K562 (cell line): Measurements from ENCODE around the gene PSRC1. TPM values are rescaled to one million over a fixed set of nuclear protein-coding genes. Genes with fewer than 3 reads are reported as not detected.

Experiments used
- ATAC-seq: fragments of 200-7000 bp; cut with Tn5 transposase; 3 replicates; pipeline ENCODE4 v1.9.1; 2020; ENCODE audit warnings: moderate library complexity
- BruUV-seq: library from RNA; stranded (reverse); fragments of 400-500 nt; replicated peaks from 2 replicates; lab custom pipeline; 2021; lab: Mats Ljungman, UMichigan
- CTCF ChIA-PET: fragments of 300-600 bp; formaldehyde crosslinking; extraction: SDS; loops from one replicate; lab custom pipeline; 2021; ENCODE audit warnings: low intra/inter-chr PET ratio; lab: Yijun Ruan, JAX
- POLR2A ChIA-PET: fragments of 300-600, 350-650 bp; sonication (Branson Sonifier 250); formaldehyde crosslinking; extraction: SDS; loops from one replicate; lab custom pipeline; 2021; ENCODE audit warnings: antibody characterized with exemption, inconsistent platforms; lab: Yijun Ruan, JAX
- DNase-seq, 4 experiments: peaks; one replicate each; pipeline versions ENCODE4 v3.0.0 to v3.0.0-alpha.2; 2011 to 2018; ENCODE audit warnings: low spot score in 3 of 4, mixed read lengths in 3 of 4; ENCODE audit errors: extremely low read depth in 1 of 4
- FAIRE-seq: peaks from 2 replicates; lab custom pipeline; 2011; peaks lifted over from hg19 to GRCh38; lab: Jason Lieb, UNC
- H2AFZ ChIP-seq: 2 replicates; pipeline ENCODE4 v1.6.0; 2011; ENCODE audit warnings: low read depth, low read length, control low read depth, inconsistent platforms
- H3K27ac ChIP-seq: fragments of 200-600 bp; 3 replicates; pipeline ENCODE4 v1.8.0; 2011; ENCODE audit warnings: low read depth, mild to moderate bottlenecking, control low read depth, inconsistent platforms, low read length, moderate library complexity, mixed read lengths; ENCODE audit errors: extremely low read depth
- H3K27me3 ChIP-seq, 2 experiments: fragments of 300-600 bp in 1 of 2; 2 replicates in 1 of 2; 3 replicates in 1 of 2; pipeline versions ENCODE4 v1.6.0 to v1.8.0; 2011; ENCODE audit warnings: inconsistent platforms in 2 of 2, low read length in 2 of 2, mild to moderate bottlenecking in 1 of 2, mixed read lengths in 1 of 2, moderate library complexity in 1 of 2; ENCODE audit not compliant: control insufficient read depth in 2 of 2, insufficient read depth in 2 of 2
- H3K36me3 ChIP-seq: fragments of 300-600 bp; 3 replicates; pipeline ENCODE4 v1.8.0; 2011; ENCODE audit warnings: mild to moderate bottlenecking, low read length, inconsistent platforms; ENCODE audit not compliant: control insufficient read depth, insufficient read depth
- H3K4me1 ChIP-seq, 2 experiments: fragments of 200-600 bp in 1 of 2; replicated peaks in 1 of 2; 2 replicates in 1 of 2; 3 replicates in 1 of 2; pipeline versions ENCODE4 v1.5.1 to v1.8.0; 2011; ENCODE audit warnings: inconsistent platforms in 2 of 2, low read length in 2 of 2, mild to moderate bottlenecking in 1 of 2, mixed read lengths in 1 of 2, moderate library complexity in 1 of 2; ENCODE audit not compliant: control insufficient read depth in 2 of 2, insufficient read depth in 2 of 2
- H3K4me2 ChIP-seq: 2 replicates; pipeline ENCODE4 v1.6.1; 2011; ENCODE audit warnings: low read length, control low read depth, inconsistent platforms, mixed read lengths; ENCODE audit not compliant: insufficient read depth
- H3K4me3 ChIP-seq: fragments of 200-600 bp; sonication (generic), shearing (Covaris generic); 2 replicates; pipeline ENCODE4 v1.5.1; 2016; ENCODE audit warnings: control low read depth, inconsistent platforms
- H3K79me2 ChIP-seq: fragments of 200-600 bp; 3 replicates; pipeline ENCODE4 v1.8.0; 2011; ENCODE audit warnings: low read length, inconsistent platforms; ENCODE audit not compliant: control insufficient read depth, insufficient read depth
- H3K9ac ChIP-seq, 2 experiments: 2 replicates each; pipeline versions ENCODE4 v1.6.0 to v1.6.1; 2011; ENCODE audit warnings: low read depth in 2 of 2, low read length in 2 of 2, control low read depth in 1 of 2, inconsistent platforms in 1 of 2, mild to moderate bottlenecking in 1 of 2, mixed read lengths in 1 of 2; ENCODE audit not compliant: insufficient read depth in 1 of 2
- H3K9me1 ChIP-seq: one replicate; pipeline ENCODE4 v1.6.0; 2011; ENCODE audit warnings: inconsistent platforms, mild to moderate bottlenecking, low read length, moderate library complexity; ENCODE audit not compliant: control insufficient read depth, insufficient read depth
- H3K9me3 ChIP-seq: replicated peaks from 2 replicates; pipeline ENCODE4 v1.5.1; 2011; ENCODE audit warnings: low read depth, low read length, inconsistent platforms; ENCODE audit not compliant: control insufficient read depth, insufficient read depth
- H4K20me1 ChIP-seq: replicated peaks from 2 replicates; pipeline ENCODE4 v1.6.1; 2011; ENCODE audit warnings: low read length, inconsistent platforms, mixed read lengths; ENCODE audit not compliant: control insufficient read depth, insufficient read depth
- WGBS: fragments of 100-300 bp; shearing (Covaris generic); methylation state at CpG from one replicate; pipeline ENCODE4 v1.1.6; 2016; ENCODE audit warnings: low coverage, mixed read lengths; ENCODE audit not compliant: insufficient coverage; ENCODE audit errors: missing lambda C conversion rate; 5-methylcytosine and 5-hydroxymethylcytosine counted together
- in situ Hi-C: fragments of 300-500 bp; cut with MboI; formaldehyde crosslinking; loops from 4 replicates; pipeline ENCODE4 v1.15.0; 2018; ENCODE audit warnings: inconsistent platforms, mixed read lengths
- intact Hi-C: fragments of 100-400 bp; cut with micrococcal nuclease; formaldehyde crosslinking; loops from 2 replicates; pipeline ENCODE4 v1.14.2; 2022
- polyA plus RNA-seq, 8 experiments: library from polyadenylated mRNA; depleted of rRNA in 4 of 8; stranded (reverse) in 5 of 8; unstranded in 3 of 8; fragments of >200 nt; fragmentation: Nextera tagmentation in 2 of 8; fragmentation: Illumina TruSeq in 1 of 8; extraction: Ambion mirVana in 2 of 8; extraction: Trizol in 1 of 8; gene quantifications; 2 replicates each; pipeline versions ENCODE4 v1.2.1 to v1.2.3, GENCODE V29; 2011 to 2014; ENCODE audit warnings: inconsistent platforms in 1 of 8, missing spikeins in 1 of 8
- total RNA-seq, 7 experiments: library from RNA; depleted of rRNA in 6 of 7; stranded (reverse); fragments of >200 nt in 6 of 7; fragmentation: Illumina TruSeq in 2 of 7; extraction: Trizol in 2 of 7; gene quantifications; 2 replicates each; pipeline versions ENCODE4 v1.2.1 to v1.2.3, GENCODE V29; 2011 to 2021; ENCODE audit warnings: low replicate concordance in 1 of 7
- TF ChIP-seq, protein P1 (sequence below): fragments of 250-450 bp; sonication (Bioruptor Pico); IDR thresholded peaks from 2 replicates; pipeline ENCODE4 v1.8.0; 2021; ENCODE audit warnings: mild to moderate bottlenecking, moderate library complexity
- TF ChIP-seq, protein P2 (sequence below): sonication (generic); formaldehyde crosslinking; IDR thresholded peaks from 2 replicates; pipeline ENCODE4 v1.9.0; 2022; ENCODE audit warnings: mild to moderate bottlenecking, missing genetic modification reagents

PSRC1 gene
- total and polyA plus RNA-seq, 9 of the 15 experiments (the other 6 are each of a cell fraction or from before 2014, with no cell fraction given): 6.5 to 65.2 (median 39.3) TPM

DNA sequence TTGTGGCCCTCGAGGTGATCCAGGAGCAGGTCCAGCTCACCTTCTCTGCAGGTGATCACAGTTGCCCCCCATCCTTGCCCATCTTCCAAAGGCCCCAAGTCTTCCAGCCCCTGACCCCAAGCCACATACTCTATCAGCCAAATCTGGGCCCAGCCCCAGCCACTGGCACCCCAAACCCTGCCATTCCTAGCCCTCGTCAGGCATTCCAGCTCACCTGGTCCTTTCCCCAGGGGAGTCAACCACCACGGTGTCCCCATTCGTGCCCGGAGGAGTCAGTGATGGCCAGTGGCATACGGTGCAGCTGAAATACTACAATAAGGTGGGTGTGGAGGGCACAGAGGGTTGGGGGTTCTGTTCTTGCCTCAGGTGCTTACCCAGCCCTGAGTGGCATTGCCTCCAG is 21.4 kb downstream of the PSRC1 start:
- ATAC-seq (no peak), DNase-seq (no peak)
- Histone ChIP-seq H2AFZ (no peak overlapping the region), H3K9me3 (no peaks in the 10 kb centered on the region), H3K9ac (no peak overlapping the region), H3K79me2 (no peaks in the 10 kb centered on the region), H3K4me2 (no peak overlapping the region), H3K9me1 (no peaks in the 10 kb centered on the region), H3K36me3 (peaks cover 39% of the 10 kb centered on the region; the same call in 2 of the 3 replicates), H3K4me1 (peaks cover 0 to 45% of the 10 kb centered on the region in 2 experiments; a peak in 2 of 5 replicates), H4K20me1 (no peaks in the 10 kb centered on the region), H3K4me3 (no peak overlapping the region), H3K27me3 (no peaks in the 10 kb centered on the region)
- in situ Hi-C loops: loop anchor here (5.0 kb wide), 2 partner anchors 141 to 271 kb away; no protein-coding TSS in a partner anchor
- POLR2A ChIA-PET: interaction anchor here (1.4 kb wide), 1 partner anchor 137 kb away, joined by 9 read pairs; the partner anchor contains the start of gene SORT1
- no TSS peak for BruUV-seq
- CTCF ChIA-PET: interaction anchor here (3.7 to 5.5 kb wide), 2 partner anchors 138 to 271 kb away, joined by 32 to 91 read pairs; partner anchors contain the start of gene SORT1
- WGBS: 65% methylated on average over 6 of the region's 6 CpGs
- TF ChIP-seq, protein P1, sequence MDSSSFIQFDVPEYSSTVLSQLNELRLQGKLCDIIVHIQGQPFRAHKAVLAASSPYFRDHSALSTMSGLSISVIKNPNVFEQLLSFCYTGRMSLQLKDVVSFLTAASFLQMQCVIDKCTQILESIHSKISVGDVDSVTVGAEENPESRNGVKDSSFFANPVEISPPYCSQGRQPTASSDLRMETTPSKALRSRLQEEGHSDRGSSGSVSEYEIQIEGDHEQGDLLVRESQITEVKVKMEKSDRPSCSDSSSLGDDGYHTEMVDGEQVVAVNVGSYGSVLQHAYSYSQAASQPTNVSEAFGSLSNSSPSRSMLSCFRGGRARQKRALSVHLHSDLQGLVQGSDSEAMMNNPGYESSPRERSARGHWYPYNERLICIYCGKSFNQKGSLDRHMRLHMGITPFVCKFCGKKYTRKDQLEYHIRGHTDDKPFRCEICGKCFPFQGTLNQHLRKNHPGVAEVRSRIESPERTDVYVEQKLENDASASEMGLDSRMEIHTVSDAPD (CRISPR knock-in tag): no peak
- TF ChIP-seq, protein P2, sequence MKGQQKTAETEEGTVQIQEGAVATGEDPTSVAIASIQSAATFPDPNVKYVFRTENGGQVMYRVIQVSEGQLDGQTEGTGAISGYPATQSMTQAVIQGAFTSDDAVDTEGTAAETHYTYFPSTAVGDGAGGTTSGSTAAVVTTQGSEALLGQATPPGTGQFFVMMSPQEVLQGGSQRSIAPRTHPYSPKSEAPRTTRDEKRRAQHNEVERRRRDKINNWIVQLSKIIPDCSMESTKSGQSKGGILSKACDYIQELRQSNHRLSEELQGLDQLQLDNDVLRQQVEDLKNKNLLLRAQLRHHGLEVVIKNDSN (CRISPR knock-in tag): peak; percentile 6; the same call in 1 of the 2 replicates
- TF ChIP-seq, all 486 proteins: peak for 1
- intact Hi-C loops: loop anchor here (10.0 kb wide), 1 partner anchor 147 kb away; the partner anchor contains the start of gene ELAPOR1
- no peak for FAIRE-seq
- H3K27ac ChIP-seq: no peak overlapping the region
